ENCODE measurements around the gene SEC11A. TPM values are rescaled to one million over a fixed set of nuclear protein-coding genes. Genes with fewer than 3 reads are reported as not detected.

Gene SEC11A
- polyA plus RNA-seq, 3 donors: 111 to 166 (median 154) TPM

GRCh38 chr15:84649706-84650105 is 66.2 kb downstream of the SEC11A start:
- H3K4me3 Mint-ChIP-seq: no peak overlapping the region
- Histone ChIP-seq H3K9me3 (replicated peaks in 1 of 2; ENCODE audit: control insufficient read depth in 1 of 2, insufficient read depth in 1 of 2, low read length in 2 of 2) (no peaks in the 10 kb centered on the region), H3K4me1 (ENCODE audit: control insufficient read depth in 1 of 2, insufficient read depth in 2 of 2, low read length in 2 of 2) (peaks cover 17 to 25% of the 10 kb centered on the region in 2 donors), H3K4me2 (replicated peaks; ENCODE audit: extremely low read depth, low read length, poor library complexity, severe bottlenecking) (no peak overlapping the region), H3K27me3 (ENCODE audit: control insufficient read depth in 2 of 2, insufficient read depth in 2 of 2, low read length in 2 of 2) (no peaks in the 10 kb centered on the region), H3K9ac (ENCODE audit: insufficient read depth, low read length, poor library complexity, severe bottlenecking) (no peak overlapping the region), H3K79me2 (ENCODE audit: insufficient read depth, low read length) (peaks cover 17% of the 10 kb centered on the region), H3K36me3 (replicated peaks in 1 of 2; ENCODE audit: control insufficient read depth in 1 of 2, insufficient read depth in 2 of 2, low read length in 2 of 2) (peaks cover 50 to 81% of the 10 kb centered on the region in 2 donors), H3K4me3 (replicated peaks in 1 of 3; ENCODE audit: low read depth in 2 of 3, low read length in 3 of 3) (no peak overlapping the region), H2AFZ (ENCODE audit: insufficient read depth, low read depth, low read length, poor library complexity, severe bottlenecking) (no peak overlapping the region), H4K20me1 (ENCODE audit: insufficient read depth, low read length) (no peaks in the 10 kb centered on the region), H3K27ac (ENCODE audit: low read depth in 1 of 2, low read length in 2 of 2) (no peak overlapping the region)
- no peak for DNase-seq
- H3K4me1 Mint-ChIP-seq: peaks cover 26% of the 10 kb centered on the region
- H3K27me3 Mint-ChIP-seq (ENCODE audit: low read depth in 3 of 3): peaks cover 0 to 2% (median 0%) of the 10 kb centered on the region in 3 donors
- H3K9me3 Mint-ChIP-seq: no peaks in the 10 kb centered on the region
- no CpG with 5 or more reads among the region's 2 CpGs for WGBS (ENCODE audit: insufficient coverage)
- H3K36me3 Mint-ChIP-seq: peaks cover 51 to 73% of the 10 kb centered on the region in 2 donors
- H3K27ac Mint-ChIP-seq: no peak overlapping the region
- no peak for TF ChIP-seq CTCF (IDR thresholded peaks at IDR 0.05)
- intact Hi-C loops (cut with micrococcal nuclease): loop anchor here in 1 of 2 donors (10.0 kb wide), 1 partner anchor 65 kb away; the partner anchor contains the start of gene SEC11A

DNA sequence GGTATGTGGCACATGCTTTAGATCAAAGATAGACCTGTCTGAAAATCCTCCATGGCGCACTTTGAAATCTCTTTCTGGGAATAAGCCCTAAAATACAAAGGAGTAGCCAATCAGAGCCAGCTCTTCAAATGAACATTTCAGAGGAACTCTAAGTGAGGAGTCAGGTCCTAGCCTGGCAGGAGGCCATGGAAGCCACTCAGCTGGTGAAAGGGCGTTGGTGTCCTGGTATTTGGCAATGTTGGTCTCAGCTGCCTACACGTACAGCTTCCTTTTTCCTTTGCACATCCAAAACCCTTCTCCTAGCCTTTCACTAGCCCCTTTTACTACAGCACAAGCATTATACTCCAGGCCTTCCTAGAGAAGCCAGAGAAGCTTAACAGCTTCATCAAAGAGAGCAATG is 67.4 kb downstream of the SEC11A start:
- Histone ChIP-seq H4K20me1 (ENCODE audit: insufficient read depth, low read length) (no peaks in the 10 kb centered on the region), H3K4me3 (replicated peaks in 1 of 3; ENCODE audit: low read depth in 2 of 3, low read length in 3 of 3) (no peak overlapping the region), H3K27ac (ENCODE audit: low read depth in 1 of 2, low read length in 2 of 2) (peak overlapping the region in 1 of 2 donors; percentile 49), H3K9ac (ENCODE audit: insufficient read depth, low read length, poor library complexity, severe bottlenecking) (peak overlapping the region; percentile 35), H3K4me2 (replicated peaks; ENCODE audit: extremely low read depth, low read length, poor library complexity, severe bottlenecking) (no peak overlapping the region), H3K9me3 (replicated peaks in 1 of 2; ENCODE audit: control insufficient read depth in 1 of 2, insufficient read depth in 1 of 2, low read length in 2 of 2) (no peaks in the 10 kb centered on the region), H3K79me2 (ENCODE audit: insufficient read depth, low read length) (peaks cover 15% of the 10 kb centered on the region), H2AFZ (ENCODE audit: insufficient read depth, low read depth, low read length, poor library complexity, severe bottlenecking) (no peak overlapping the region), H3K36me3 (replicated peaks in 1 of 2; ENCODE audit: control insufficient read depth in 1 of 2, insufficient read depth in 2 of 2, low read length in 2 of 2) (peaks cover 58 to 93% of the 10 kb centered on the region in 2 donors), H3K4me1 (ENCODE audit: control insufficient read depth in 1 of 2, insufficient read depth in 2 of 2, low read length in 2 of 2) (peaks cover 14 to 20% of the 10 kb centered on the region in 2 donors), H3K27me3 (ENCODE audit: control insufficient read depth in 2 of 2, insufficient read depth in 2 of 2, low read length in 2 of 2) (no peaks in the 10 kb centered on the region)
- Mint-ChIP-seq H3K9me3 (no peaks in the 10 kb centered on the region), H3K36me3 (peaks cover 59 to 83% of the 10 kb centered on the region in 2 donors), H3K4me1 (peaks cover 22% of the 10 kb centered on the region), H3K27ac (peak overlapping the region in 3 of 7 donors; percentile 62 to 80 (median 69)), H3K27me3 (ENCODE audit: low read depth in 3 of 3) (peaks cover 0 to 2% (median 0%) of the 10 kb centered on the region in 3 donors), H3K4me3 (no peak overlapping the region)
- no peak for TF ChIP-seq CTCF (IDR thresholded peaks at IDR 0.05)
- DNase-seq: no peak
- intact Hi-C loops (cut with micrococcal nuclease): no loop called here
- 100% methylated on average over 1 of the region's 3 CpGs for WGBS (ENCODE audit: insufficient coverage)

Measured in CD14-positive monocyte (primary cell).